GM19438 (cell line): Measurements from ENCODE around the gene PHF1.
"Not testable (repeated sequence)": the region's sequence is repeated elsewhere in the genome, so short reads cannot be mapped to it uniquely, and the experiment has no call there.

Experiments
- ATAC-seq: cut with Tn5 transposase; IDR thresholded peaks from one replicate; pipeline ENCODE4 v1.9.1; 2021; ENCODE audit warnings: low read depth; ENCODE audit not compliant: unreplicated experiment

The PHF1 gene

GRCh38 chr6:33391278-33391921 is 19.4 kb upstream of the PHF1 start, which contains the start of gene KIFC1:
KIFC1 (plus strand) TSS chr6:33391823; CDS start chr6:33391986, 163 bp downstream.
- ATAC-seq = peak; percentile 92

GRCh38 chr6:33391922-33392594 is 18.8 kb upstream of the PHF1 start:
- ATAC-seq = peak; percentile 13

- ATAC-seq = no peak
Observed at GRCh38 chr6:33392595-33392948, 18.2 kb upstream of the PHF1 start.

- no peak for ATAC-seq
Observed at GRCh38 chr6:33392979-33393378, 17.8 kb upstream of the PHF1 start.

- ATAC-seq = no peak
Observed at GRCh38 chr6:33397541-33397940, 13.3 kb upstream of the PHF1 start.

GRCh38 chr6:33398601-33399000 is 12.2 kb upstream of the PHF1 start:
- ATAC-seq = not testable (repeated sequence)

GRCh38 chr6:33399881-33400280 is 10.9 kb upstream of the PHF1 start:
- ATAC-seq = not testable (repeated sequence)

- no peak for ATAC-seq
Observed at GRCh38 chr6:33404884-33405283, 5.9 kb upstream of the PHF1 start.

GRCh38 chr6:33405386-33405940 is 5.4 kb upstream of the PHF1 start:
- ATAC-seq = no peak

GRCh38 chr6:33406126-33406525 is 4.7 kb upstream of the PHF1 start:
- no peak for ATAC-seq

GRCh38 chr6:33407132-33407718 is 3.6 kb upstream of the PHF1 start:
- no peak for ATAC-seq

- ATAC-seq = peak; percentile 71
Observed at GRCh38 chr6:33410050-33410710, 634 bp upstream of the PHF1 start.

- no peak for ATAC-seq
Observed at GRCh38 chr6:33411632-33412005, 805 bp downstream of the PHF1 start.

GRCh38 chr6:33412140-33413009 is 1.6 kb downstream of the PHF1 start:
- ATAC-seq = no peak

GRCh38 chr6:33413241-33414120 is 2.7 kb downstream of the PHF1 start:
- ATAC-seq = no peak

GRCh38 chr6:33414592-33415271 is 3.9 kb downstream of the PHF1 start:
- ATAC-seq = no peak

- ATAC-seq = no peak
Observed at GRCh38 chr6:33415831-33416230, 5.0 kb downstream of the PHF1 start.

GRCh38 chr6:33416386-33417127 is 5.7 kb downstream of the PHF1 start:
- no peak for ATAC-seq
